ENCODE results near the gene PIGQ.

Gene PIGQ

GRCh38 chr16:534856-535445, 34.8 kb upstream of the PIGQ start:
- no peak for DNase-seq

DNA sequence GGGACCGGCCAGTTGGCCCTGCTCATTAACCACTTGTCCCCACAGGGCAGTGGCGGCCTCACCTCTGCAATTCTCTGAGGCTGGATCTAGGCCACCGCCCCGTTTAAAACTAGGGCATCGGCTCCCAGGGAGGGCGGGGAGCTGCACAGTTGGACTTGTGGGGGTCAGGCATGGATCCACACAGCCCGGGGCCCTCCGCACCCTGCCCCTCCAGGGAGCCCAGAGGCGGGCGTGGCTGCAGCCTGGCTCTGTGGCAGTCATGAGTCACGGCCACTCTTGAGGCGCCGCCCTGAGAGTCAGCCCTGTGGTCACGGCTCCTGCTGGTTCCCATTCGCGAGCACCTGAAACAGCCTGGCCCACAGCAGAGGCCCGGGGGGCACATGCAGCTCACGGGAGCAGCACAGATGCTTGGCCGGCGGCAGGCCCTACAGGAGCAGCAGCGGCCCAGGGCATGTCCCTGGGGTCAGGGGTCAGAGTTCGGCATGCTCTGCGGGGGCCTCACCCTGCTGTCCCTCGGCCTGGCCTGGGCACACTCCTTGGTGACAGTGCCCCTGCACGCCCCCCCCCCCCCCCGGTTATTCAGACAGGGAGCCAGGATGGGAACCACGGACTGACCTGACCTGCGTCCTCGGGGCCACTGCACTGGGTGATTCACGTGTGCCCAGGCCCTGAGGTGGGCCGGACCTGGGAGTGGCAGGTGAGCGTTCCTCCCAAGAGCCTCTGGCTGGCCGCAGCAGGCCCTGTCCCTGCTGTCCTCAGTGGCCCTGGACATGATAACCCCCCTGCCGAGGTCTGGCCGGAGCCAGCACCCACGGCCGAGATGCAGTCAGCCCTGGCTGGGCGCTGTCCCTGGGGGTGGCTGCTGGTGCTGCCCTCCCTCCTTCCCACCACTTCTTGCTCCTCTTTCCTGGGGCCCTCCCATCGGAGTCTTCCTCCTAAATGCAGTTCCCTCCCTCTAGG, 34.0 kb upstream of the PIGQ start:
- no peak for DNase-seq

DNA sequence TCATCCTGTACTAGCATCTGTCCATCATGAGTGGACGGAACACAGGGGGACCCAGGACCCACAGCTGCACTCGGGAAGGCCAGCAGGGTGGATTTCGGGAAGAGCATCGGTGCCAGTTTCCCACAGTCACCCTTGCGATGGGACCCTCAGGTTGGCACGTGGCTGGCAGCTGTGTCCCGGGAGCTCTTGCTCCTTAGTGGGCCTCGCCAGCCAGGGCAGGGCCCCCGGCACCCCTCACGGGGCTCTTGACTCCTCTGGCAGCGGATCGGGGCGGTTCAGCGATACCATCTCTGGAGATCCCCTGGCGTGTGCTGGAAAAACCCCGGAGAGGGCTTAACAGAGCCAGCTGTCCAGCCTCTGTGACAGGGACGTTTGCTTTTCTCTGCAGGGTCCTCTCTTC, 33.0 kb upstream of the PIGQ start:
- no peak for DNase-seq

GRCh38 chr16:537415-538335, 32.1 kb upstream of the PIGQ start:
- DNase-seq: no peak

- DNase-seq: no peak
Observed at GRCh38 chr16:539901-540530, 29.8 kb upstream of the PIGQ start.

DNA sequence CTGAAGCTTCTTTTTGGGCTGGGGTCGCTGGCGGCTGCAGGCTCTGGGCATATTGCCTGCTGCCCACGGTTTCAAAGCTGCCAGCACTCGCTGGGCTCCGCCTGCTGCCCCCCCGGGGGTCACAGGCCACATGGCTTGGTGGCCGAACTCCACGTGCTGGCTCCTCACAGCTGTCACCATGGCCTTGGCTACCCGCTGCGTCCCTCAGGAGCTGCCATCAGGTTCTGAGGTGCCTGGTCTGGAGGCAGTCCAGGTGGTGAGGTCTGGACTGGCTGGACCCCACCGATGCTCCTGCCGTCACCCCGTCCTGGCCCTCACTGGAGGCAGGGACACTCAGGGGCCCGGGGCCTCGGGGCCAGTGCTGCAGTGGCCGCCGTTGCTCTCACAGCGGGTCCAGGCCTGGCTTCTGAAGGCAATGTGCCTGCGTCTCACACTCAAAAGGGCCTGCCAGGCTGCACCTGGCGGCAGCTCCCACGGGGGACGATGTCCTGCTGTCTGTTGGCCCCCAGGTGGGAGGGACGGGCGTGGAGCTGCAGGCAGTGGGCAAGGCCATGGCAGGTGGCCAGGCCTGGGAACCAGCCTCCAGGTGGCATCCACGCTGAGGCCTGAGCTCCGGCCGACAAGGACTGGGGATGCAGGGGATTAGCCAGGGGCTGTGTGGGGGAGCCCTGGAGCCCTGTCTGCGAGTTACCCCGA, 29.0 kb upstream of the PIGQ start:
- no peak for DNase-seq

DNA sequence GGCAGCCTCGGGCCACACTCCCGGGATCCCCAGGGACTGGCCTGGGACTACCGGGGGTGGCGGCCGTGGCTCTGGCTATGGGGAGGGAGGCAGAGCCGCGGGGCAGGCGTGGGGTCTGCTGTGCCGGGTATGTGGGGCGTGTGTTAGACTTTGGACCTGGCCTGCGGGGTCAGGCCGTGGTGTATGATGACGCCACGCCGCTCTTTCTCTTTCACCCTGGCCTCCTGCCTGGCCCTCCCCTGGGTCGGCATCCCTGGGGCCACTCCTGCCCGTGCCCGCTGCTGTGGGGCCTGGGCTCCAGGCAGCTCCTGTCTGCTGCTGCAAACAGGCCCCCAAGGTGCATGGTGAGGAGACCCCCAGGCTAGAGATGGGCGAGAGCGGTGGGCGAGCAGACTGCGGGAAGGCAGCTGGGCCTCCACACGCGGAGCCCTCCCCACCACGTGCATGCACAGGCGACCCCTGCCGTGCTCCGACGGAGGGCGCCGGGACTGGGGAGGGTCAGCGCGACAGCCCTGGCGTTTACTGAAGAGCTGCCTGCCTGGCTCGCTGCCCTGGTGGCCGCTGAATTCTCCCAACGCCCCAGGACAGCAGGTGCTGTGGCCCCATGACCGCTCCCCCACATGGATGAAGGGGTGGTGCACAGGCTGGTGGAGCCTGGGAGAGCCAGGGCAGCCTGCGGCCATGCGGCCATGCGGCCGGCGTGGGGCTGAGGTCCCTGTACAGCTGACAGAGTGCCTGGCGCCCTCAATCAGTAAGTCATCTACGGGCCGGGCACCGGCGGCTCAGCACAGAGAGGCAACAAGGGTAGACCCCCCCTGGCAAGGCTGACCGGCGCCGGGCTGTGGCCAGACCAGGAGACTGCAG, 26.2 kb upstream of the PIGQ start:
- DNase-seq: no peak

- no peak for DNase-seq
Observed at GRCh38 chr16:544517-544916, 25.3 kb upstream of the PIGQ start.

DNA sequence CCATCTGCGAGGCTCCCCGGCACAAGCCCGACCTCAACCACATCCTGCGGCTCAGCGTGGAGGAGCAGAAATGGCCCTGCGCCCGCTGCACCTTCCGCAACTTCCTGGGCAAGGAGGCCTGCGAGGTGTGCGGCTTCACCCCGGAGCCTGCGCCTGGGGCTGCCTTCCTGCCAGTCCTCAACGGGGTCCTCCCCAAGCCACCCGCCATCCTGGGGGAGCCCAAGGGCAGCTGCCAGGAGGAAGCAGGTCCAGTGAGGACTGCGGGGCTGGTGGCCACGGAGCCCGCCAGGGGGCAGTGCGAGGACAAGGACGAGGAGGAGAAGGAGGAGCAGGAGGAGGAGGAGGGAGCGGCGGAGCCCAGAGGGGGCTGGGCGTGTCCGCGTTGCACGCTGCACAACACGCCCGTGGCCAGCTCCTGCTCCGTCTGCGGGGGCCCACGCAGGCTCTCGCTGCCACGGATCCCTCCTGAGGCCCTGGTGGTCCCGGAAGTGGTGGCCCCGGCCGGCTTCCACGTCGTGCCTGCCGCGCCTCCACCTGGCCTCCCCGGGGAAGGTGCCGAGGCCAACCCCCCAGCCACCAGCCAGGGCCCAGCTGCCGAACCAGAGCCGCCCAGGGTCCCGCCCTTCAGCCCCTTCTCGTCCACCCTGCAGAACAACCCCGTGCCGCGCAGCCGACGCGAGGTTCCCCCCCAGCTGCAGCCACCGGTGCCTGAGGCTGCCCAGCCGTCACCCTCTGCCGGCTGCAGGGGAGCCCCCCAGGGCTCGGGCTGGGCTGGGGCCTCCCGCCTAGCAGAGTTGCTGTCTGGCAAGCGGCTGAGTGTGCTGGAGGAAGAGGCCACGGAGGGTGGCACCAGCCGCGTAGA, 22.6 kb upstream of the PIGQ start:
- DNase-seq: peak; percentile 41

- DNase-seq: no peak
Observed at GRCh38 chr16:548586-548985, 21.2 kb upstream of the PIGQ start.

GRCh38 chr16:549544-550263, 20.1 kb upstream of the PIGQ start:
- no peak for DNase-seq

- no peak for DNase-seq
Observed at GRCh38 chr16:551210-551609, 18.6 kb upstream of the PIGQ start.

DNA sequence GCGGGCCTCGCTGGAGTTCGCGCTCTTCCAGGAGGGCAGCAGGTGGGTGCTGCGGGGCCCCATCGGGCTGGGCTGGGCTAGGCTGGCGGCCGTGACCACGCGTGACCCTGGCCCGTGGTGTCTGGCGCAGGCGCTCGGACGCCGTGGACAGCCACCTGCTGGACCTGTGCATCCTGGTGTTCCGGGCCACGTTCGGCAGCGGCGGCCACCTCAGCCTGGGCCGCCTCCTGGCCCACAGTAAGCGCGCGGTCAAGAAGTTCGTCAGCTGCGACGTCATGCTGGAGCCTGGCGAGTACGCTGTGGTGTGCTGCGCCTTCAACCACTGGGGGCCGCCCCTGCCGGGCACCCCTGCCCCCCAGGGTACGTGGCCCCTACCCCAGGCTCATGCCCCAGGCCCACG, 17.6 kb upstream of the PIGQ start:
- DNase-seq: no peak

- DNase-seq: no peak
Observed at GRCh38 chr16:553601-554296, 16.0 kb upstream of the PIGQ start.

DNA sequence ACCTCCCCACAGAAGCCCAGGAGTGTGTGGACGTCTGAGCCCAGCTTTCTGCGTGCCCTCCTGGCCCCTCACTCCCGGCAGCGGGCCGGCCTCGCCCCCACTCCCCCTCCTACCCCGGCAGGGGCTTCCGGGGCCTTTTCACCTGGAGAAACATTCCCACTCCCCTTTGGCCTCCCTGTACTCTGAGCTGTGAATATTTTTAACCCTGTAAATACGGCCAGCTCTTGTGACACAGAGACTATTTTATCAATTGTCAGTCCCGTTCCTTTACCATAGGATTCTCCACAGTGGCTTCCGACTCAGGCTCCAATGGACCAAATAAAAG, 15.5 kb upstream of the PIGQ start:
- no peak for DNase-seq

DNA sequence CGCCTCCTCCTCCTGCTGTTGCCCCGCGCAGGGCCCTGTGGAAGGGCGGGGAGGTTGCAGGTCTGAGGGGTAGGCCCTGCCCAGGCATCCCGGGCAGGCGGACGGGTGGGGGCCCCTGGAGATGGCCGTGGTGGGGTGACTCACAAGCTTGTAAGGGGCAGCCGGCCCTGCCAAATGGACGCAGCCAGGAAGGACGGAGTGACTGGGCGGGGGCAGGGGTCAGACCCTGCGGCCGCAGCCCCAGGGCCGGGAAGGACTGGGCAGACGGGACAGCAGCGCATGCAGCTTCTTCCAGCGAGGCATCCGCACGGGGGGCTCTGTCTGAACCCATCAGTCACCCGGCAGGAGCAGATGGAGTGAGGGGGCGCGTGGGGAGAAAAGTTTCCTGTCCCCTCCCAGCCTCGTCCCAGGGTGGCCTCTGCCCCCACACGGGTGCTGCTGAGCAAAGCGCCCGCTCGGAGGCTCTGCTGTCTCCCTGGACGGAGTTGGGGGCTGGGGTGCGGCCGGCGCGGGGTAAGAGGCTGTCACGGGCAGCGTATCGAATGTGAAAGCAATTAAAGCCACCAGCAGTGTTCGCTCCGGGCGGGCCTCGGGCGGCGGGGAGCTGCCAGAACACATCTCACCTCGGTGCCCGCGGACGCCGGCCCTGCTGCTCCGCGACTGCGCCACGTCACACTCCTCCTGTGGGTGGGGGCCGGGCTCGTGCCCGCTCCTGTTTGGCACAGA, 15.0 kb upstream of the PIGQ start:
- no peak for DNase-seq

DNA sequence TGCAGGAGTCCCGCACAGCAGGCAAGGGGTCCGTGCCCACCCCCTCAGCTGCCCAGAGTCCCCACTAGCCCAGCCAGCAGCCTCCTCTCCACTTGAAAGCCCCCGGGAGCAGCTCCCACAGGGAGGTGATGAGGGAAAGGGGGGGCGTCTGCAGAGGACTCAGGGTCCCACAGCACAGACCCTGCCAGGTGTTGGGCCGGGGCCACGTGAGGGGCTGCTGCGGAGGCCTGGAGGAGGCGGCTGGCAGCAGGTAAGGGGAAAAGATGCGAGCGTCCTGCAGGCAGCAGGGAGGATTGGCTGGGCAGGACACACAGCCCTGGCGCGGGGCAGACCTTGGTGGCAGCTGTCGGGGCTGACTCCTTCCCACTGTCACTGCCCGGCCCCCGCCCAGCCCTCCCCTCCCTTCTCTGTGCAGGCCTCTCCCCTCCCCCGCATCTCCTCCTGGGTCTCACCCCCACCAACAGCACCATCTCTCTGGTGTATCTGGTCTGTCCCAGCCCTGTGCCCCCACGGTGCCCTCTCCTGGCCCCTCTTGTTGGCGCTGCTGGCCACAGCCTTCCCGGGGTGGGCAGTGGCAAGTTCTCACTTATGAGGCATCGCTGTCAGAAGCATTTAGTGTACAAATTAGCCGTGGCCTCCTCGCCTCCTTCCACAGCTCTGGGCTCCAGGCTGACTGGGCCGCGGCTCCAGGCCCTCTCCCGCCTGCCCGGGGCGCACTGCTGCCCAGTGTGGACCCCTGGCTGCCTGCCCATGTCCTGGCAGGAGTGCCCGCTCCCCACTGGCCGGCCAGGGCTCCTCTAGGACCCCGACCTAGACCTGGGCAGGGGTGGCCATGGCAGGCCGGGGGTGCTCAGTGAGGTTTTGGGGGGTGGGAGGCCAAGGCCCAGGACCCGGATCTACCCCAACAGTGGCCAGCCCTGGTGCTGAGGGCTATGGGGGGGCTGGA, 14.0 kb upstream of the PIGQ start:
- DNase-seq: no peak
